ENCODE results near the gene C22orf39.

C22orf39 gene

GRCh38 chr22:19419086-19419463 is 28.4 kb downstream of the C22orf39 start:
- H3K4me3 ChIP-seq (ENCODE audit: control insufficient read depth in 1 of 7, extremely low read depth in 1 of 7, insufficient read depth in 4 of 7, low read depth in 2 of 7, low read length in 6 of 7), result no peak overlapping the region
- peak in 2 of 3 donors; percentile 20 to 35 for DNase-seq
- peak overlapping the region in 1 of 2 experiments; percentile 70 for H3K27ac ChIP-seq (ENCODE audit: insufficient read depth in 1 of 2, low read depth in 1 of 2, low read length in 2 of 2, poor library complexity in 1 of 2, severe bottlenecking in 2 of 2)
- ChIA-PET CTCF (no interaction called here), POLR2A (no interaction called here)
- H3K36me3 ChIP-seq (ENCODE audit: control insufficient read depth in 4 of 4, insufficient read depth in 4 of 4, low read length in 3 of 4), result peaks cover 0 to 4% (median 1%) of the 10 kb centered on the region in 4 experiments
- 91% methylated on average over 5 of the region's 5 CpGs for WGBS (ENCODE audit: insufficient coverage)
- no peaks in the 10 kb centered on the region for H3K9me3 ChIP-seq (ENCODE audit: control extremely low read depth in 1 of 5, control insufficient read depth in 4 of 5, insufficient read depth in 2 of 5, low read depth in 1 of 5, low read length in 4 of 5)
- H3K27me3 ChIP-seq (replicated peaks in 2 of 5; ENCODE audit: control insufficient read depth in 4 of 5, insufficient read depth in 5 of 5, low read length in 4 of 5), result no peaks in the 10 kb centered on the region
- H3K4me1 ChIP-seq (ENCODE audit: control extremely low read depth in 1 of 4, control insufficient read depth in 4 of 4, insufficient read depth in 4 of 4, low read length in 3 of 4), result peaks cover 7 to 18% (median 13%) of the 10 kb centered on the region in 4 experiments

GRCh38 chr22:19412923-19413322 is 34.6 kb downstream of the C22orf39 start:
- Histone ChIP-seq H3K27ac (ENCODE audit: insufficient read depth in 1 of 2, low read depth in 1 of 2, low read length in 2 of 2, poor library complexity in 1 of 2, severe bottlenecking in 2 of 2) (no peak overlapping the region), H3K27me3 (replicated peaks in 2 of 5; ENCODE audit: control insufficient read depth in 4 of 5, insufficient read depth in 5 of 5, low read length in 4 of 5) (no peaks in the 10 kb centered on the region), H3K4me3 (ENCODE audit: control insufficient read depth in 1 of 7, extremely low read depth in 1 of 7, insufficient read depth in 4 of 7, low read depth in 2 of 7, low read length in 6 of 7) (no peak overlapping the region), H3K36me3 (ENCODE audit: control insufficient read depth in 4 of 4, insufficient read depth in 4 of 4, low read length in 3 of 4) (peaks cover 2 to 33% (median 23%) of the 10 kb centered on the region in 4 experiments), H3K4me1 (ENCODE audit: control extremely low read depth in 1 of 4, control insufficient read depth in 4 of 4, insufficient read depth in 4 of 4, low read length in 3 of 4) (no peaks in the 10 kb centered on the region), H3K9me3 (ENCODE audit: control extremely low read depth in 1 of 5, control insufficient read depth in 4 of 5, insufficient read depth in 2 of 5, low read depth in 1 of 5, low read length in 4 of 5) (no peaks in the 10 kb centered on the region)
- POLR2A ChIA-PET, result no interaction called here
- CTCF ChIA-PET, result no interaction called here
- no peak for DNase-seq
- WGBS (ENCODE audit: insufficient coverage), result 100% methylated on average over 4 of the region's 4 CpGs

- Histone ChIP-seq H3K4me3 (ENCODE audit: control insufficient read depth in 1 of 7, extremely low read depth in 1 of 7, insufficient read depth in 4 of 7, low read depth in 2 of 7, low read length in 6 of 7) (no peak overlapping the region), H3K4me1 (ENCODE audit: control extremely low read depth in 1 of 4, control insufficient read depth in 4 of 4, insufficient read depth in 4 of 4, low read length in 3 of 4) (no peaks in the 10 kb centered on the region), H3K27ac (ENCODE audit: insufficient read depth in 1 of 2, low read depth in 1 of 2, low read length in 2 of 2, poor library complexity in 1 of 2, severe bottlenecking in 2 of 2) (no peak overlapping the region), H3K9me3 (ENCODE audit: control extremely low read depth in 1 of 5, control insufficient read depth in 4 of 5, insufficient read depth in 2 of 5, low read depth in 1 of 5, low read length in 4 of 5) (no peaks in the 10 kb centered on the region), H3K27me3 (replicated peaks in 2 of 5; ENCODE audit: control insufficient read depth in 4 of 5, insufficient read depth in 5 of 5, low read length in 4 of 5) (no peaks in the 10 kb centered on the region), H3K36me3 (ENCODE audit: control insufficient read depth in 4 of 4, insufficient read depth in 4 of 4, low read length in 3 of 4) (peaks cover 3 to 37% (median 27%) of the 10 kb centered on the region in 4 experiments)
- DNase-seq, result no peak
- CTCF ChIA-PET, result interaction anchor here (0.8 kb wide), 1 partner anchor 15 kb away, joined by 3 read pairs; no protein-coding TSS in a partner anchor
- WGBS (ENCODE audit: insufficient coverage), result 97% methylated on average over 4 of the region's 4 CpGs
- POLR2A ChIA-PET, result no interaction called here
Observed at GRCh38 chr22:19412478-19412877, 35.0 kb downstream of the C22orf39 start.

- POLR2A ChIA-PET, result no interaction called here
- H3K36me3 ChIP-seq (ENCODE audit: control insufficient read depth in 4 of 4, insufficient read depth in 4 of 4, low read length in 3 of 4), result peaks cover 9 to 43% (median 32%) of the 10 kb centered on the region in 4 experiments
- no peaks in the 10 kb centered on the region for H3K9me3 ChIP-seq (ENCODE audit: control extremely low read depth in 1 of 5, control insufficient read depth in 4 of 5, insufficient read depth in 2 of 5, low read depth in 1 of 5, low read length in 4 of 5)
- H3K4me1 ChIP-seq (ENCODE audit: control extremely low read depth in 1 of 4, control insufficient read depth in 4 of 4, insufficient read depth in 4 of 4, low read length in 3 of 4), result no peaks in the 10 kb centered on the region
- H3K27ac ChIP-seq (ENCODE audit: insufficient read depth in 1 of 2, low read depth in 1 of 2, low read length in 2 of 2, poor library complexity in 1 of 2, severe bottlenecking in 2 of 2), result no peak overlapping the region
- CTCF ChIA-PET, result interaction anchor here (0.8 to 2.0 kb wide), 3 partner anchors 9 to 16 kb away, joined by 3 to 6 read pairs (median 4); no protein-coding TSS in a partner anchor
- no peaks in the 10 kb centered on the region for H3K27me3 ChIP-seq (replicated peaks in 2 of 5; ENCODE audit: control insufficient read depth in 4 of 5, insufficient read depth in 5 of 5, low read length in 4 of 5)
- no peak for DNase-seq
- 100% methylated on average over 1 of the region's 1 CpG for WGBS (ENCODE audit: insufficient coverage)
- H3K4me3 ChIP-seq (ENCODE audit: control insufficient read depth in 1 of 7, extremely low read depth in 1 of 7, insufficient read depth in 4 of 7, low read depth in 2 of 7, low read length in 6 of 7), result no peak overlapping the region
Observed at GRCh38 chr22:19411690-19412045, 35.8 kb downstream of the C22orf39 start.

- Histone ChIP-seq H3K9me3 (ENCODE audit: control extremely low read depth in 1 of 5, control insufficient read depth in 4 of 5, insufficient read depth in 2 of 5, low read depth in 1 of 5, low read length in 4 of 5) (no peaks in the 10 kb centered on the region), H3K36me3 (ENCODE audit: control insufficient read depth in 4 of 4, insufficient read depth in 4 of 4, low read length in 3 of 4) (peaks cover 9 to 48% (median 34%) of the 10 kb centered on the region in 4 experiments), H3K27ac (ENCODE audit: insufficient read depth in 1 of 2, low read depth in 1 of 2, low read length in 2 of 2, poor library complexity in 1 of 2, severe bottlenecking in 2 of 2) (no peak overlapping the region), H3K4me3 (ENCODE audit: control insufficient read depth in 1 of 7, extremely low read depth in 1 of 7, insufficient read depth in 4 of 7, low read depth in 2 of 7, low read length in 6 of 7) (no peak overlapping the region), H3K27me3 (replicated peaks in 2 of 5; ENCODE audit: control insufficient read depth in 4 of 5, insufficient read depth in 5 of 5, low read length in 4 of 5) (no peaks in the 10 kb centered on the region), H3K4me1 (ENCODE audit: control extremely low read depth in 1 of 4, control insufficient read depth in 4 of 4, insufficient read depth in 4 of 4, low read length in 3 of 4) (no peaks in the 10 kb centered on the region)
- DNase-seq, result no peak
- ChIA-PET POLR2A (no interaction called here), CTCF (interaction anchor here (1.5 to 2.0 kb wide), 2 partner anchors 10 to 12 kb away, joined by 4 to 6 read pairs; no protein-coding TSS in a partner anchor)
- 92% methylated on average over 6 of the region's 6 CpGs for WGBS (ENCODE audit: insufficient coverage)
Observed at GRCh38 chr22:19410941-19411689, 36.4 kb downstream of the C22orf39 start.

- H3K27me3 ChIP-seq (replicated peaks in 2 of 5; ENCODE audit: control insufficient read depth in 4 of 5, insufficient read depth in 5 of 5, low read length in 4 of 5), result no peaks in the 10 kb centered on the region
- no peaks in the 10 kb centered on the region for H3K9me3 ChIP-seq (ENCODE audit: control extremely low read depth in 1 of 5, control insufficient read depth in 4 of 5, insufficient read depth in 2 of 5, low read depth in 1 of 5, low read length in 4 of 5)
- WGBS (ENCODE audit: insufficient coverage), result 98% methylated on average over 11 of the region's 16 CpGs
- peaks cover 17 to 67% (median 47%) of the 10 kb centered on the region in 4 experiments for H3K36me3 ChIP-seq (ENCODE audit: control insufficient read depth in 4 of 4, insufficient read depth in 4 of 4, low read length in 3 of 4)
- H3K4me1 ChIP-seq (ENCODE audit: control extremely low read depth in 1 of 4, control insufficient read depth in 4 of 4, insufficient read depth in 4 of 4, low read length in 3 of 4), result no peaks in the 10 kb centered on the region
- ChIA-PET CTCF (no interaction called here), POLR2A (no interaction called here)
- no peak overlapping the region for H3K27ac ChIP-seq (ENCODE audit: insufficient read depth in 1 of 2, low read depth in 1 of 2, low read length in 2 of 2, poor library complexity in 1 of 2, severe bottlenecking in 2 of 2)
- no peak overlapping the region for H3K4me3 ChIP-seq (ENCODE audit: control insufficient read depth in 1 of 7, extremely low read depth in 1 of 7, insufficient read depth in 4 of 7, low read depth in 2 of 7, low read length in 6 of 7)
- no peak for DNase-seq
Observed at GRCh38 chr22:19407649-19408606, 39.6 kb downstream of the C22orf39 start.
